GM23248 (cell line): ENCODE data around the gene PSMB7. TPM values are rescaled to one million over a fixed set of nuclear protein-coding genes. Genes with fewer than 3 reads are reported as not detected.
A peak's percentile ranks its signal among the peaks of the same experiment; 100 is the strongest.

Source experiments
- DNase-seq: peaks from one replicate; pipeline ENCODE4 v3.0.0-alpha.2; 2015
- H2AFZ ChIP-seq: fragments of 200-600 bp; sonication (generic); 2 replicates; pipeline ENCODE4 v1.6.1; 2016; ENCODE audit warnings: antibody characterized with exemption
- H3F3A ChIP-seq: fragments of 200-600 bp; sonication (generic); 2 replicates; pipeline ENCODE4 v1.6.1; 2016; ENCODE audit warnings: mild to moderate bottlenecking, antibody characterized with exemption, mixed run types; ENCODE audit not compliant: insufficient read depth
- H3K27ac ChIP-seq: fragments of 200-600 bp; sonication (generic); 2 replicates; pipeline ENCODE4 v1.5.1; 2016; ENCODE audit warnings: mild to moderate bottlenecking
- H3K27me3 ChIP-seq: fragments of 200-600 bp; sonication (generic); replicated peaks from 2 replicates; pipeline ENCODE4 v1.6.1; 2016; ENCODE audit warnings: mild to moderate bottlenecking; ENCODE audit not compliant: insufficient read depth
- H3K36me3 ChIP-seq: fragments of 200-600 bp; sonication (generic); 2 replicates; pipeline ENCODE4 v1.6.1; 2016; ENCODE audit warnings: low read depth, mild to moderate bottlenecking
- H3K4me1 ChIP-seq: fragments of 200-600 bp; sonication (generic); 2 replicates; pipeline ENCODE4 v1.6.1; 2016; ENCODE audit warnings: mild to moderate bottlenecking; ENCODE audit not compliant: insufficient read depth
- H3K4me2 ChIP-seq: fragments of 200-600 bp; sonication (generic); one replicate; pipeline ENCODE4 v1.6.1; 2016; ENCODE audit warnings: mild to moderate bottlenecking; ENCODE audit not compliant: unreplicated experiment
- H3K4me3 ChIP-seq: fragments of 200-600 bp; sonication (generic); 2 replicates; pipeline ENCODE4 v1.5.1; 2016; ENCODE audit warnings: mild to moderate bottlenecking
- H3K79me2 ChIP-seq: fragments of 200-600 bp; sonication (generic); 2 replicates; pipeline ENCODE4 v1.6.1; 2016; ENCODE audit warnings: mild to moderate bottlenecking; ENCODE audit not compliant: insufficient read depth
- H3K9ac ChIP-seq: fragments of 200-600 bp; sonication (generic); 2 replicates; pipeline ENCODE4 v1.6.1; 2016; ENCODE audit warnings: mild to moderate bottlenecking
- H3K9me2 ChIP-seq: fragments of 200-600 bp; sonication (generic); 2 replicates; pipeline ENCODE4 v1.6.1; 2016; ENCODE audit warnings: mixed run types, mild to moderate bottlenecking, moderate library complexity; ENCODE audit not compliant: insufficient read depth
- H3K9me3 ChIP-seq: fragments of 200-600 bp; sonication (generic); one replicate; pipeline ENCODE4 v1.6.1; 2017; ENCODE audit warnings: low read depth
- H4K20me1 ChIP-seq: fragments of 200-600 bp; sonication (generic); 2 replicates; pipeline ENCODE4 v1.6.0; 2016; ENCODE audit not compliant: insufficient read depth
- EZH2 ChIP-seq: fragments of 200-600 bp; sonication (generic); IDR thresholded peaks from 2 replicates; pipeline ENCODE4 v1.6.1; 2018; ENCODE audit warnings: antibody characterized with exemption, mild to moderate bottlenecking; ENCODE audit not compliant: insufficient read depth, poor library complexity, severe bottlenecking
- EZH2phosphoT487 ChIP-seq: fragments of 200-600 bp; sonication (generic); IDR thresholded peaks from 2 replicates; pipeline ENCODE4 v1.6.1; 2018; ENCODE audit warnings: antibody characterized with exemption, moderate library complexity, mild to moderate bottlenecking, low read depth; ENCODE audit not compliant: insufficient read depth
- WGBS, 2 experiments: methylation state at CpG; one replicate each; pipeline ENCODE4 v1.1.6; 2015 to 2017; ENCODE audit warnings: low lambda C conversion rate in 2 of 2, low coverage in 1 of 2; ENCODE audit errors: missing lambda C conversion rate in 2 of 2; 5-methylcytosine and 5-hydroxymethylcytosine counted together
- in situ Hi-C: fragments of 300-500 bp; cut with MboI; formaldehyde crosslinking; loops from 2 replicates; pipeline ENCODE4 v1.15.0; 2020
- polyA plus RNA-seq: library from polyadenylated mRNA; unstranded; fragments of >200 nt; fragmentation: Nextera tagmentation; extraction: Ambion mirVana; gene quantifications from 2 replicates; pipeline ENCODE4 v1.2.1, GENCODE V29; 2016
- total RNA-seq: library from RNA; depleted of rRNA; stranded (reverse); fragments of >200 nt; shearing (Covaris generic); gene quantifications from 2 replicates; pipeline ENCODE4 v1.2.3, GENCODE V29; 2014

Gene PSMB7
- total and polyA plus RNA-seq, 2 experiments from 2014 or later = 202 to 245 TPM

DNA sequence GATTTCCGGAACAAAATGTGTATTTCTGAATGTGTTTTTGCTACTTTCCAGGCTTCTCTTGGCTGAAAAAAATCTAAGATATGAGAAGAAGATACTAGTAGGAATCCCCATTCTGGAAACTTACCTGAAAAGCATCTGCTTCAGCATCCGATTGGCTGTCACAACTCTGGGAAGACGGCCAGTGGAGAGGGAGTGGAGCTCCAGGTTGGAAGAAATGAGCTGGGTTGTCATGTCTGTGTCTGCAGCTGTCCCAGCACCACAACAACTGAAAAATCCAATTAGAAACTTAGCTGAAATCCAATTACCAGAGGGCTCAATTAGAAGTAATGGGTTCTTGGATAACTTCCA lies 3.0 kb downstream of the PSMB7 start:
- peak; percentile 33 for DNase-seq
- in situ Hi-C loops = loop anchor here (25.0 kb wide), 1 partner anchor 300 kb away; no protein-coding TSS in a partner anchor
- peak overlapping the region; percentile 78 for H3K4me2 ChIP-seq

DNA sequence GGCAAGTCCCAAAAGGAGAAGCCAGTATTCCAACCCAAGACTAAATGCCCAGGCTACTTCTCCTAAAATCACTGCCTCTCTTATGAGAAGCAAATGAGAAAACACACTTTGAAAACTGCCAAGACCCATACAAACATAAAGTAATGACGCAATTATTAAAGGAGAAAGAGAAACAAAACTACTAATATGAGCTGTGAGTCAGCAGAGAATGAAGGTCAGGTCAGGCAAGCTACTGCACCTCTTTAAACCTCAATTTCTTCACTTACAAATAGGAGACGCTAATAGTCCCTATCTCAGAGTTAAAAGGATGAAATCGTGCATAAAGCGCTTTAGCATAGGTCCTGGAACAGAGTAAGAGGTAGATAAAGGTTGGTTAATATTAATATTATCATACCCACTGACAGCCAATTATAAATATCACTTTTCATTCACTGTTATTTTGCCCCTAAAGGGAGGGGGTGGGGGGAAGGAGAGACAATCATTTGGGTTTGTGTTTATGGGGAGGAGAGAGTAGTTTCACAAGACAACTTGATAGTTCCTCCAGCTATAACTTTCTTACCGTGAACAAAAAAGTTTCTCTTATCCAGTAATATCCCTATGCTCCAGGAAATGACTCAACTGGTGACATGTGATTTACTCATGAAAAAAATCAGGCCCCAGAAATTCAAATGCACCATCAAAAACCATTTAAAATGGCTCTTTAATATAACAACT lies 3.6 kb downstream of the PSMB7 start:
- WGBS, 2 experiments = 54 to 57% methylated on average over 5 of the region's 5 CpGs
- Histone ChIP-seq H4K20me1 (no peaks in the 10 kb centered on the region), H3K9me3 (no peaks in the 10 kb centered on the region), H3K36me3 (peaks cover 62% of the 10 kb centered on the region), H3K27ac (peak overlapping the region; percentile 91), H3K9ac (peak overlapping the region; percentile 94), H3K4me2 (peak overlapping the region; percentile 78), H3K9me2 (no peaks in the 10 kb centered on the region), H3K79me2 (peaks cover 69% of the 10 kb centered on the region), H3K27me3 (no peaks in the 10 kb centered on the region), H3K4me1 (peaks cover 53% of the 10 kb centered on the region), H3K4me3 (peak overlapping the region; percentile 61), H3F3A (peaks cover 40% of the 10 kb centered on the region), H2AFZ (no peak overlapping the region)
- peak; percentile 89 for DNase-seq
- in situ Hi-C loops = loop anchor here (25.0 kb wide), 1 partner anchor 301 kb away; no protein-coding TSS in a partner anchor
- TF ChIP-seq EZH2phosphoT487 (no peak), EZH2 (no peak)

More for the DNA sequence above, 3.0 kb downstream of the PSMB7 start:
- Histone ChIP-seq H3K4me3 (peak overlapping the region; percentile 61; the same call in 1 of the 2 replicates), H3K27ac (peak overlapping the region; percentile 91), H4K20me1 (no peaks in the 10 kb centered on the region), H2AFZ (no peak overlapping the region), H3K27me3 (no peaks in the 10 kb centered on the region), H3F3A (peaks cover 40% of the 10 kb centered on the region), H3K4me1 (peaks cover 53% of the 10 kb centered on the region), H3K9me3 (no peaks in the 10 kb centered on the region), H3K79me2 (peaks cover 64% of the 10 kb centered on the region), H3K36me3 (peaks cover 59% of the 10 kb centered on the region), H3K9me2 (no peaks in the 10 kb centered on the region), H3K9ac (peak overlapping the region; percentile 94; the same call in 1 of the 2 replicates)
- 53 to 67% methylated on average over 3 of the region's 3 CpGs for WGBS, 2 experiments
- TF ChIP-seq EZH2 (no peak), EZH2phosphoT487 (no peak)

DNA sequence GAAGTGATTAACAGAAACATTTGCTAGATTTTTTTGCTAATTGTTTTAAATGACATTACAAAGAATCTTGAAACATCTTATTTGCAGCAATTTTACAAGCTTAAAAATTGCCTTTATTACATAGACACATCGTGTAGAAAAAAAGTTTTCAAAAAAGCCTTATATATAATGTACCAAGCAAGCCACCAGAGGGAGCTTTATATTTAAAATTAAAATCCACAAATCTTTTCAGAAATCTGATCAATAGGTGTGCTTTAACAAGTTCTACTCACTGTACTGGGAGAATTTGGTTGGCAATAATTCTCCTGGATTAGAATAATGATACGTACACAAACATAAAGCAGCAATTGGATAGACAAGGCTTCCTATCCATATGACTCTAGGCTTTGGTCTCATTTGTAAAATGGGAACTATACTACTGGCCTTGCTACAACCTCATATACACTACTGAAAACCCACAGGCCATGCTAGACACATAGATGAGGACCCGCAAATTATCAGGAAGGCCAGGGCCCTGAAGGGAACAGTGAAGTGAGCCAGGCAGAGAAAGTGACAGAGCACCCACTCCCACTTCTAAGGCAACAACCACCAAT lies 4.8 kb downstream of the PSMB7 start:
- Histone ChIP-seq H3K9me3 (no peaks in the 10 kb centered on the region), H3K4me2 (no peak overlapping the region), H3K36me3 (peaks cover 72% of the 10 kb centered on the region), H3K27me3 (no peaks in the 10 kb centered on the region), H2AFZ (no peak overlapping the region), H3K4me3 (0 out of 2 replicates have a peak overlapping the region, but pooled peaks have one; percentile 0), H3K4me1 (peaks cover 53% of the 10 kb centered on the region), H3F3A (peaks cover 40% of the 10 kb centered on the region), H3K79me2 (peaks cover 82% of the 10 kb centered on the region), H3K9me2 (no peaks in the 10 kb centered on the region), H4K20me1 (no peaks in the 10 kb centered on the region), H3K9ac (peak overlapping the region; percentile 94), H3K27ac (peak overlapping the region; percentile 91)
- in situ Hi-C loops = loop anchor here (25.0 kb wide), 1 partner anchor 302 kb away; no protein-coding TSS in a partner anchor
- 65 to 67% methylated on average over 3 of the region's 3 CpGs for WGBS, 2 experiments
- no peak for TF ChIP-seq EZH2phosphoT487
- TF ChIP-seq EZH2 = no peak
- DNase-seq = peak; percentile 62

DNA sequence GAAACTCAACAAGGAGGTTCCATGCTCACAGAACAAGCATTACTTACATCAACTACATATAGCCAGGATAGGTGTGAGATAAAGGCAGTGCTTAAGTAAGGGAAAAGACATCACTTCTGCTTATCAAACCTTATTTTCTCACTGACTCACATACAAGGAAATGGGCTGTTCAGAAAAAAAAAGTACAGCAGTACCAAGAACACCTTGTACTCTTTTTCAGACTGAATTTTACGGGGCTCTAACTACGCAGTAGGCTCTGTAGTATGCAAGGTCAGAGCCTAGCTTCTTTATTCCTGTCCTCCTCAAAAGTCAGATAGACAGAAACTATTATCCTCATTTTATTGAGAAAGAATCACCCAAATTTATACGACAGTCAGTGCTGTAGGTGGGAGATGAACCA lies 5.8 kb downstream of the PSMB7 start:
- Histone ChIP-seq H3K4me1 (peaks cover 53% of the 10 kb centered on the region), H3K27me3 (no peaks in the 10 kb centered on the region), H3K9ac (peak overlapping the region; percentile 8; the same call in 1 of the 2 replicates), H3K9me2 (no peaks in the 10 kb centered on the region), H3K27ac (no peak overlapping the region), H2AFZ (no peak overlapping the region), H3K9me3 (no peaks in the 10 kb centered on the region), H3K4me3 (no peak overlapping the region), H3K36me3 (peaks cover 80% of the 10 kb centered on the region), H3F3A (peaks cover 40% of the 10 kb centered on the region), H3K79me2 (peaks cover 84% of the 10 kb centered on the region), H4K20me1 (no peaks in the 10 kb centered on the region), H3K4me2 (peak overlapping the region; percentile 15)
- in situ Hi-C loops = loop anchor here (25.0 kb wide), 1 partner anchor 303 kb away; no protein-coding TSS in a partner anchor
- WGBS, 2 experiments = 96 to 100% methylated on average over 3 of the region's 3 CpGs
- no peak for DNase-seq
- TF ChIP-seq EZH2phosphoT487 (no peak), EZH2 (no peak)
